IMR-90 (cell line): ENCODE data around the gene C2orf74. TPM values are rescaled to one million over a fixed set of nuclear protein-coding genes. Genes with fewer than 3 reads are reported as not detected.

Source experiments
- ATAC-seq: fragments of 200-7000 bp; cut with Tn5 transposase; 2 replicates; pipeline ENCODE4 v1.9.1; 2020; ENCODE audit warnings: low read depth, mild to moderate bottlenecking, moderate library complexity
- BruUV-seq: library from RNA; stranded (reverse); fragments of 400-500 nt; replicated peaks from 2 replicates; lab custom pipeline; 2021; lab: Mats Ljungman, UMichigan
- CTCF ChIA-PET: fragments of 300-600 bp; formaldehyde crosslinking; extraction: SDS; loops from one replicate; lab custom pipeline; 2021; ENCODE audit warnings: antibody characterized with exemption; lab: Yijun Ruan, JAX
- POLR2A ChIA-PET: fragments of 300-600 bp; sonication (Branson Sonifier 250); formaldehyde crosslinking; loops from one replicate; lab custom pipeline; 2022; ENCODE audit warnings: antibody characterized with exemption; ENCODE audit not compliant: unreplicated experiment; lab: Charles Lee
- DNase-seq: peaks from one replicate; pipeline ENCODE4 v3.0.0; 2013
- H2AFZ ChIP-seq: replicated peaks from 2 replicates; pipeline ENCODE3; 2013; ENCODE audit warnings: low read length, mild to moderate bottlenecking; ENCODE audit not compliant: poor library complexity
- H2AK5ac ChIP-seq: 2 replicates; pipeline ENCODE4 v1.6.1; 2013; ENCODE audit warnings: low read depth, low read length, inconsistent platforms
- H2AK9ac ChIP-seq: replicated peaks from 2 replicates; pipeline ENCODE3; 2013; ENCODE audit warnings: mild to moderate bottlenecking, low read depth, low read length, moderate library complexity; ENCODE audit not compliant: poor library complexity
- H2BK120ac ChIP-seq: 2 replicates; pipeline ENCODE4 v1.6.1; 2013; ENCODE audit warnings: low read depth, low read length, inconsistent platforms
- H2BK15ac ChIP-seq: 3 replicates; pipeline ENCODE4 v1.6.1; 2013; ENCODE audit warnings: low read depth, low read length, inconsistent platforms
- H2BK20ac ChIP-seq: 2 replicates; pipeline ENCODE4 v1.6.1; 2013; ENCODE audit warnings: low read depth, mild to moderate bottlenecking, inconsistent platforms, low read length, moderate library complexity
- H2BK5ac ChIP-seq: 2 replicates; pipeline ENCODE4 v1.6.1; 2013; ENCODE audit warnings: mild to moderate bottlenecking, low read depth, low read length, inconsistent platforms; ENCODE audit not compliant: poor library complexity, severe bottlenecking
- H3K14ac ChIP-seq: replicated peaks from 2 replicates; pipeline ENCODE4 v1.6.1; 2013; ENCODE audit warnings: low read depth, low read length, inconsistent platforms
- H3K18ac ChIP-seq: 2 replicates; pipeline ENCODE4 v1.6.1; 2013; ENCODE audit warnings: low read depth, low read length, control low read depth
- H3K23ac ChIP-seq: 2 replicates; pipeline ENCODE4 v1.6.1; 2013; ENCODE audit warnings: low read depth, low read length, inconsistent platforms
- H3K27ac ChIP-seq: 2 replicates; pipeline ENCODE4 v1.5.1; 2013; ENCODE audit warnings: mild to moderate bottlenecking, control low read depth, low read length; ENCODE audit not compliant: insufficient read depth
- H3K27me3 ChIP-seq: 2 replicates; pipeline ENCODE4 v1.6.1; 2013; ENCODE audit warnings: low read length; ENCODE audit not compliant: control insufficient read depth, insufficient read depth
- H3K36me3 ChIP-seq: 2 replicates; pipeline ENCODE4 v1.6.1; 2013; ENCODE audit warnings: low read length, mixed read lengths; ENCODE audit not compliant: control insufficient read depth, insufficient read depth
- H3K4ac ChIP-seq: 2 replicates; pipeline ENCODE4 v1.6.1; 2013; ENCODE audit warnings: low read depth, low read length, inconsistent platforms
- H3K4me1 ChIP-seq: 2 replicates; pipeline ENCODE4 v1.6.1; 2013; ENCODE audit warnings: low read length, mixed read lengths; ENCODE audit not compliant: control insufficient read depth, insufficient read depth
- H3K4me2 ChIP-seq: 2 replicates; pipeline ENCODE4 v1.6.1; 2013; ENCODE audit warnings: low read depth, mild to moderate bottlenecking, control low read depth, low read length, moderate library complexity
- H3K4me3 ChIP-seq: 2 replicates; pipeline ENCODE4 v1.5.1; 2013; ENCODE audit warnings: low read depth, mild to moderate bottlenecking, control low read depth, low read length, moderate library complexity; ENCODE audit not compliant: insufficient read depth
- H3K56ac ChIP-seq: 2 replicates; pipeline ENCODE4 v1.6.1; 2013; ENCODE audit warnings: low read length, inconsistent platforms; ENCODE audit not compliant: insufficient read depth; ENCODE audit errors: extremely low read depth
- H3K79me1 ChIP-seq, 2 experiments: 2 replicates each; pipeline ENCODE4 v1.6.1; 2013; ENCODE audit warnings: low read length in 2 of 2, inconsistent platforms in 1 of 2, low read depth in 1 of 2
- H3K9ac ChIP-seq: 2 replicates; pipeline ENCODE4 v1.6.1; 2013; ENCODE audit warnings: low read depth, low read length, control low read depth
- H3K9me1 ChIP-seq: 2 replicates; pipeline ENCODE4 v1.6.1; 2013; ENCODE audit warnings: low read length, inconsistent platforms; ENCODE audit not compliant: insufficient read depth
- H3K9me3 ChIP-seq: 2 replicates; pipeline ENCODE4 v1.6.1; 2013; ENCODE audit warnings: low read length; ENCODE audit not compliant: control insufficient read depth, insufficient read depth
- H4K20me1 ChIP-seq: 2 replicates; pipeline ENCODE4 v1.6.1; 2013; ENCODE audit warnings: low read length, inconsistent platforms; ENCODE audit not compliant: insufficient read depth
- H4K5ac ChIP-seq: 2 replicates; pipeline ENCODE4 v1.6.1; 2013; ENCODE audit warnings: mild to moderate bottlenecking, low read depth, low read length, control low read depth
- H4K8ac ChIP-seq, 2 experiments: 2 replicates each; pipeline ENCODE4 v1.6.1; 2013; ENCODE audit warnings: low read depth in 2 of 2, low read length in 2 of 2, control low read depth in 1 of 2, inconsistent platforms in 1 of 2
- H4K91ac ChIP-seq: 2 replicates; pipeline ENCODE4 v1.6.1; 2013; ENCODE audit warnings: low read depth, low read length, inconsistent platforms; ENCODE audit not compliant: insufficient read depth
- CEBPB ChIP-seq: IDR thresholded peaks from 2 replicates; pipeline ENCODE4 v1.6.1; 2012; ENCODE audit warnings: low read depth, low read length, improper control_type of control experiment
- CHD1 ChIP-seq: IDR thresholded peaks from 2 replicates; pipeline ENCODE4 v1.6.1; 2012; ENCODE audit warnings: low read depth, low read length, improper control_type of control experiment
- FOS ChIP-seq: fragments of 150-350 bp; IDR thresholded peaks from 2 replicates; pipeline ENCODE4 v1.6.1; 2016; ENCODE audit warnings: low read depth, low read length
- MAZ ChIP-seq: IDR thresholded peaks from 2 replicates; pipeline ENCODE4 v1.6.1; 2012; ENCODE audit warnings: low read depth, mild to moderate bottlenecking, low read length, improper control_type of control experiment, moderate library complexity, borderline replicate concordance
- NFE2L2 ChIP-seq: fragments of 150-350 bp; IDR thresholded peaks from 2 replicates; pipeline ENCODE4 v1.6.1; 2016; ENCODE audit warnings: low read depth, mild to moderate bottlenecking, low read length
- RAD21 ChIP-seq: IDR thresholded peaks from 2 replicates; pipeline ENCODE4 v1.6.1; 2012; ENCODE audit warnings: low read length, improper control_type of control experiment
- RCOR1 ChIP-seq: IDR thresholded peaks from 2 replicates; pipeline ENCODE4 v1.6.1; 2012; ENCODE audit warnings: mild to moderate bottlenecking, low read length, improper control_type of control experiment; ENCODE audit not compliant: insufficient replicate concordance
- WGBS, 2 experiments: methylation state at CpG; one replicate each; pipeline versions ENCODE4 v1.1.5 to v1.1.7; 2013; ENCODE audit warnings: missing lambda C conversion rate in 2 of 2; ENCODE audit not compliant: insufficient read length in 1 of 2; ENCODE audit errors: extremely low coverage in 2 of 2; 5-methylcytosine and 5-hydroxymethylcytosine counted together
- dilution Hi-C: fragments of 300-500 bp; cut with HindIII; formaldehyde crosslinking; loops from one replicate; pipeline ENCODE4 v1.14.3; 2018; ENCODE audit warnings: low sequenced_read_pairs; ENCODE audit not compliant: unreplicated experiment
- in situ Hi-C: fragments of 300-500 bp; cut with MboI; formaldehyde crosslinking; loops from 3 replicates; pipeline ENCODE4 v1.14.3; 2019; ENCODE audit warnings: low sequenced_read_pairs, inconsistent platforms, mixed read lengths
- intact Hi-C: fragments of 100-400 bp; cut with micrococcal nuclease; formaldehyde crosslinking; loops from 2 replicates; pipeline ENCODE4 v1.10.0; 2022
- polyA plus RNA-seq, 3 experiments: library from polyadenylated mRNA; depleted of rRNA; stranded (reverse); fragments of >200 nt; gene quantifications; 2 replicates each; pipeline ENCODE4 v1.2.3, GENCODE V29; 2012; ENCODE audit warnings: low replicate concordance in 1 of 3
- total RNA-seq: library from RNA; depleted of rRNA; stranded (reverse); fragments of >200 nt; gene quantifications from 2 replicates; pipeline ENCODE4 v1.2.3, GENCODE V29; 2012
- TF ChIP-seq, protein P1 (sequence below): fragments of 150-350 bp; IDR thresholded peaks from 2 replicates; pipeline ENCODE4 v1.6.1; 2017; ENCODE audit warnings: mild to moderate bottlenecking, antibody characterized with exemption, low read length, low read depth
- TF ChIP-seq, protein P2 (sequence below): fragments of 150-350 bp; IDR thresholded peaks from 2 replicates; pipeline ENCODE4 v1.6.1; 2016; ENCODE audit warnings: low read depth, mild to moderate bottlenecking, low read length, moderate library complexity, borderline replicate concordance
- TF ChIP-seq, protein P3 (sequence below): conservative IDR thresholded peaks from 2 replicates; pipeline ENCODE4 v1.5.1; 2012; ENCODE audit warnings: mild to moderate bottlenecking, low read depth, low read length, improper control_type of control experiment

C2orf74 gene
- total and polyA plus RNA-seq, 2 of the 4 experiments (the other 2 are of a cell fraction) = 8.4 to 21.9 TPM

DNA sequence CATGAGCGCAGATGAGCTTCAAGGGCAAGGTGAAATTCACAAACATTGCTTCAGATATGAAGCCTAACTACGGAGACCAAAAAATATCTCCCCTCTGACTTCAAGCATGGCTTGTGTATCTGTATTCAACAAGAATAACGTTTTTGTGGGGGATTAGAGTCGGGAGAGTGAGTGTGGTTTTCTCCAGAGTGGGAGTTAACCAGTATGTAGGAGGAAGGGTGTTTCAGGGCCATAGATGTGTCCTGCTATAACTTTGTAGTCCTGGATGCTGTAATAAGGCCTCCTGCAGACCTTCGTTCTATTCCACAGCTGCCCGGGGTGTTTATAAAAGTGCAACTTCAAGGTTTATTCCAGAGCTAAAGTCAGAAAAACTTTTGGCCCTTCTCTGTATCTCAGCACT lies 12.9 kb upstream of the C2orf74 start:
- dilution Hi-C loops = no loop called here
- H3K9me3 ChIP-seq = 0 out of 2 replicates have a peak, but pooled peaks cover 3% of the 10 kb centered on the region
- 100% methylated on average over 1 of the region's 6 CpGs; no CpG with 5 or more reads in 1 of the 2 experiments for WGBS, 2 experiments
- no peak overlapping the region for H2BK120ac ChIP-seq
- no peak overlapping the region for H4K8ac ChIP-seq
- H2BK20ac ChIP-seq = no peak overlapping the region
- no peak overlapping the region for H4K5ac ChIP-seq
- no peak overlapping the region for H3K4ac ChIP-seq
- H3K27me3 ChIP-seq = no peaks in the 10 kb centered on the region
- no peak overlapping the region for H2BK5ac ChIP-seq
- H3K18ac ChIP-seq = no peak overlapping the region
- H4K20me1 ChIP-seq = no peaks in the 10 kb centered on the region
- in situ Hi-C loops = no loop called here
- TF ChIP-seq, protein P1, sequence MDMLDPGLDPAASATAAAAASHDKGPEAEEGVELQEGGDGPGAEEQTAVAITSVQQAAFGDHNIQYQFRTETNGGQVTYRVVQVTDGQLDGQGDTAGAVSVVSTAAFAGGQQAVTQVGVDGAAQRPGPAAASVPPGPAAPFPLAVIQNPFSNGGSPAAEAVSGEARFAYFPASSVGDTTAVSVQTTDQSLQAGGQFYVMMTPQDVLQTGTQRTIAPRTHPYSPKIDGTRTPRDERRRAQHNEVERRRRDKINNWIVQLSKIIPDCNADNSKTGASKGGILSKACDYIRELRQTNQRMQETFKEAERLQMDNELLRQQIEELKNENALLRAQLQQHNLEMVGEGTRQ = no peak
- TF ChIP-seq CHD1 (no peak), RAD21 (no peak), MAZ (no peak), RCOR1 (no peak), FOS (no peak), CEBPB (no peak), NFE2L2 (no peak)
- TF ChIP-seq, protein P2, sequence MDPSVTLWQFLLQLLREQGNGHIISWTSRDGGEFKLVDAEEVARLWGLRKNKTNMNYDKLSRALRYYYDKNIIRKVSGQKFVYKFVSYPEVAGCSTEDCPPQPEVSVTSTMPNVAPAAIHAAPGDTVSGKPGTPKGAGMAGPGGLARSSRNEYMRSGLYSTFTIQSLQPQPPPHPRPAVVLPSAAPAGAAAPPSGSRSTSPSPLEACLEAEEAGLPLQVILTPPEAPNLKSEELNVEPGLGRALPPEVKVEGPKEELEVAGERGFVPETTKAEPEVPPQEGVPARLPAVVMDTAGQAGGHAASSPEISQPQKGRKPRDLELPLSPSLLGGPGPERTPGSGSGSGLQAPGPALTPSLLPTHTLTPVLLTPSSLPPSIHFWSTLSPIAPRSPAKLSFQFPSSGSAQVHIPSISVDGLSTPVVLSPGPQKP = no peak
- TF ChIP-seq, protein P3, sequence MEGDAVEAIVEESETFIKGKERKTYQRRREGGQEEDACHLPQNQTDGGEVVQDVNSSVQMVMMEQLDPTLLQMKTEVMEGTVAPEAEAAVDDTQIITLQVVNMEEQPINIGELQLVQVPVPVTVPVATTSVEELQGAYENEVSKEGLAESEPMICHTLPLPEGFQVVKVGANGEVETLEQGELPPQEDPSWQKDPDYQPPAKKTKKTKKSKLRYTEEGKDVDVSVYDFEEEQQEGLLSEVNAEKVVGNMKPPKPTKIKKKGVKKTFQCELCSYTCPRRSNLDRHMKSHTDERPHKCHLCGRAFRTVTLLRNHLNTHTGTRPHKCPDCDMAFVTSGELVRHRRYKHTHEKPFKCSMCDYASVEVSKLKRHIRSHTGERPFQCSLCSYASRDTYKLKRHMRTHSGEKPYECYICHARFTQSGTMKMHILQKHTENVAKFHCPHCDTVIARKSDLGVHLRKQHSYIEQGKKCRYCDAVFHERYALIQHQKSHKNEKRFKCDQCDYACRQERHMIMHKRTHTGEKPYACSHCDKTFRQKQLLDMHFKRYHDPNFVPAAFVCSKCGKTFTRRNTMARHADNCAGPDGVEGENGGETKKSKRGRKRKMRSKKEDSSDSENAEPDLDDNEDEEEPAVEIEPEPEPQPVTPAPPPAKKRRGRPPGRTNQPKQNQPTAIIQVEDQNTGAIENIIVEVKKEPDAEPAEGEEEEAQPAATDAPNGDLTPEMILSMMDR = no peak
- ATAC-seq (no peak), DNase-seq (no peak)
- no peaks in the 10 kb centered on the region for H3K4me1 ChIP-seq
- H2AK5ac ChIP-seq = no peak overlapping the region
- no peak overlapping the region for H3K9ac ChIP-seq
- H2AFZ ChIP-seq = no peak overlapping the region
- no peak overlapping the region for H4K91ac ChIP-seq
- BruUV-seq = no TSS peak
- no peak overlapping the region for H3K4me2 ChIP-seq
- POLR2A ChIA-PET = no interaction called here
- no peak overlapping the region for H3K14ac ChIP-seq
- H3K79me1 ChIP-seq = peaks cover 7 to 13% of the 10 kb centered on the region in 2 experiments
- no peak overlapping the region for H3K27ac ChIP-seq
- peaks cover 20% of the 10 kb centered on the region for H3K36me3 ChIP-seq
- H2BK15ac ChIP-seq = no peak overlapping the region
- no peak overlapping the region for H2AK9ac ChIP-seq
- H3K23ac ChIP-seq = no peak overlapping the region
- no peak overlapping the region for H3K4me3 ChIP-seq
- no peak overlapping the region for H3K56ac ChIP-seq
- H3K9me1 ChIP-seq = no peaks in the 10 kb centered on the region; the same call in 1 of the 2 replicates
- intact Hi-C loops = no loop called here
- CTCF ChIA-PET = no interaction called here
